Glutamatergic neuron (in vitro differentiated cells): ENCODE results near the gene UNC80. TPM values are rescaled to one million over a fixed set of nuclear protein-coding genes. Genes with fewer than 3 reads are reported as not detected.

ENCODE experiments used
- DNase-seq: peaks from one replicate; pipeline ENCODE4 v3.0.0; 2022
- H3K27ac Mint-ChIP-seq: one replicate; pipeline ENCODE4 v1.8.0; 2020; ENCODE audit warnings: mild to moderate bottlenecking, mixed read lengths, inconsistent platforms; ENCODE audit not compliant: unreplicated experiment
- H3K27me3 Mint-ChIP-seq: one replicate; pipeline ENCODE4 v1.8.0; 2020; ENCODE audit warnings: mild to moderate bottlenecking, moderate library complexity, mixed read lengths, inconsistent platforms; ENCODE audit not compliant: unreplicated experiment
- H3K36me3 Mint-ChIP-seq: one replicate; pipeline ENCODE4 v1.8.0; 2020; ENCODE audit warnings: mild to moderate bottlenecking, mixed read lengths, inconsistent platforms; ENCODE audit not compliant: unreplicated experiment
- H3K4me1 Mint-ChIP-seq: one replicate; pipeline ENCODE4 v1.8.0; 2020; ENCODE audit warnings: mild to moderate bottlenecking, low read depth, mixed read lengths, inconsistent platforms; ENCODE audit not compliant: unreplicated experiment
- H3K4me3 Mint-ChIP-seq: one replicate; pipeline ENCODE4 v1.8.0; 2020; ENCODE audit warnings: mild to moderate bottlenecking, mixed read lengths, inconsistent platforms; ENCODE audit not compliant: unreplicated experiment
- H3K9me3 Mint-ChIP-seq: one replicate; pipeline ENCODE4 v1.8.0; 2020; ENCODE audit warnings: mild to moderate bottlenecking, moderate library complexity, mixed read lengths, inconsistent platforms; ENCODE audit not compliant: unreplicated experiment
- total RNA-seq: library from RNA; stranded (reverse); fragmentation: NEBNext Ultra II Directional; extraction: Animal tissue kit (Norgen Biotek cat#: 25700); gene quantifications from one replicate; pipeline ENCODE4 v1.2.1, GENCODE V29; 2021; ENCODE audit not compliant: unreplicated experiment
- TF ChIP-seq, protein P1 (sequence below): fragments of 200-600 bp; sonication (generic); IDR thresholded peaks from one replicate; pipeline ENCODE4 v1.5.0; 2021; ENCODE audit not compliant: partially characterized antibody, unreplicated experiment

Gene UNC80
- total RNA-seq, 1 donor from 2014 or later, result 9.0 TPM

GRCh38 chr2:209986415-209986814 lies 214.8 kb downstream of the UNC80 start:
- Mint-ChIP-seq H3K27me3 (no peaks in the 10 kb centered on the region), H3K9me3 (no peaks in the 10 kb centered on the region), H3K27ac (no peak overlapping the region), H3K4me1 (no peaks in the 10 kb centered on the region), H3K4me3 (no peak overlapping the region), H3K36me3 (no peaks in the 10 kb centered on the region)
- TF ChIP-seq, protein P1, sequence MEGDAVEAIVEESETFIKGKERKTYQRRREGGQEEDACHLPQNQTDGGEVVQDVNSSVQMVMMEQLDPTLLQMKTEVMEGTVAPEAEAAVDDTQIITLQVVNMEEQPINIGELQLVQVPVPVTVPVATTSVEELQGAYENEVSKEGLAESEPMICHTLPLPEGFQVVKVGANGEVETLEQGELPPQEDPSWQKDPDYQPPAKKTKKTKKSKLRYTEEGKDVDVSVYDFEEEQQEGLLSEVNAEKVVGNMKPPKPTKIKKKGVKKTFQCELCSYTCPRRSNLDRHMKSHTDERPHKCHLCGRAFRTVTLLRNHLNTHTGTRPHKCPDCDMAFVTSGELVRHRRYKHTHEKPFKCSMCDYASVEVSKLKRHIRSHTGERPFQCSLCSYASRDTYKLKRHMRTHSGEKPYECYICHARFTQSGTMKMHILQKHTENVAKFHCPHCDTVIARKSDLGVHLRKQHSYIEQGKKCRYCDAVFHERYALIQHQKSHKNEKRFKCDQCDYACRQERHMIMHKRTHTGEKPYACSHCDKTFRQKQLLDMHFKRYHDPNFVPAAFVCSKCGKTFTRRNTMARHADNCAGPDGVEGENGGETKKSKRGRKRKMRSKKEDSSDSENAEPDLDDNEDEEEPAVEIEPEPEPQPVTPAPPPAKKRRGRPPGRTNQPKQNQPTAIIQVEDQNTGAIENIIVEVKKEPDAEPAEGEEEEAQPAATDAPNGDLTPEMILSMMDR, result no peak
- no peak for DNase-seq

- H3K27me3 Mint-ChIP-seq, result no peaks in the 10 kb centered on the region
- H3K9me3 Mint-ChIP-seq, result no peaks in the 10 kb centered on the region
- H3K4me1 Mint-ChIP-seq, result no peaks in the 10 kb centered on the region
- no peak overlapping the region for H3K4me3 Mint-ChIP-seq
- no peaks in the 10 kb centered on the region for H3K36me3 Mint-ChIP-seq
- TF ChIP-seq, protein P1, result no peak
- no peak overlapping the region for H3K27ac Mint-ChIP-seq
- no peak for DNase-seq
These were observed 216.4 kb downstream of the UNC80 start for GRCh38 chr2:209988010-209988409.

GRCh38 chr2:209990838-209991237 lies 219.2 kb downstream of the UNC80 start:
- Mint-ChIP-seq H3K4me3 (no peak overlapping the region), H3K36me3 (no peaks in the 10 kb centered on the region), H3K9me3 (no peaks in the 10 kb centered on the region), H3K27me3 (no peaks in the 10 kb centered on the region), H3K27ac (no peak overlapping the region), H3K4me1 (no peaks in the 10 kb centered on the region)
- TF ChIP-seq, protein P1, result no peak
- no peak for DNase-seq

DNA sequence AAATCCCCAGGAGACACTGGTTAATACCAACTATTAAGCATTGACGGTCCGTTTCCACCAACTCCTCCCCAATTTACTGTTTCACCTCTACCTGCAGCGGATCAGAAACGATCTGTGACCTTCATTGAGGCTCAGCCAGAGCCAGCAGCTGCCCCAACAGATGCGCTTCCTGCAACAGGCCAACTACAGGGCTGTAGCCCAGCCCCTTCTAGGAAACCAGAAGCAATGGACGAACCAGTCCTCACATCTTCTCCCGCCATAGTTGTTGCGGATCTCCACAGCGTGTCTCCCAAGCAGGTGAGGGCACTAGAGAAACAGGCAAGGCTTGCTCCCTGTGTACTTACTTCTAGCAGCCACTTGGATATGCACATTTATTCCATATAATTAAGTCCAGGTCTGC lies 222.3 kb downstream of the UNC80 start:
- Mint-ChIP-seq H3K9me3 (no peaks in the 10 kb centered on the region), H3K36me3 (no peaks in the 10 kb centered on the region), H3K4me3 (no peak overlapping the region), H3K27me3 (no peaks in the 10 kb centered on the region), H3K27ac (no peak overlapping the region), H3K4me1 (no peaks in the 10 kb centered on the region)
- DNase-seq, result no peak
- TF ChIP-seq, protein P1, result no peak

DNA sequence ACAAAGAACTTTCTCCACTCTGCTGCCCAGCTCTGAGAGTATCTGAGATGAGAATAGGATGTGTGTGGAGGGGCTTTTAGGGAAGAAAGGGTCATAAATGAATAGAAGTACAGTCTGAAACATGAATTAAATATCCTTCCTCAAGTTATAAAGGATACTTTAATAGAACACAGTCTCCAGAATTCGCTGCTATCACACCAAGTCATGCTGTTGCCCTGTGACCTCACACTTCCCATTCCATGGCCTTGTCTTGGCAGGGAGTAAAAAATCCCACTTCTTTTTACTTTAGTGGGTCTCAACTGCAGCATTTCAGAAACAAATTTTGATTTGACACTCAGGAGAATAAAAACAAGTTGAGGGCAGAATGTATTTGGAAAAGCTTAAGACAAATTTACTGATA lies 227.0 kb downstream of the UNC80 start:
- TF ChIP-seq, protein P1, result no peak
- no peak overlapping the region for H3K27ac Mint-ChIP-seq
- H3K9me3 Mint-ChIP-seq, result peaks cover 2% of the 10 kb centered on the region
- H3K36me3 Mint-ChIP-seq, result no peaks in the 10 kb centered on the region
- no peaks in the 10 kb centered on the region for H3K4me1 Mint-ChIP-seq
- no peak for DNase-seq
- H3K27me3 Mint-ChIP-seq, result no peaks in the 10 kb centered on the region
- H3K4me3 Mint-ChIP-seq, result no peak overlapping the region
